MCF 10A (cell line): ENCODE results near the gene ANKRA2. TPM values are rescaled to one million over a fixed set of nuclear protein-coding genes. Genes with fewer than 3 reads are reported as not detected.

Experiments used
- BruUV-seq: library from RNA; stranded (reverse); fragments of 400-500 nt; replicated peaks from 2 replicates; lab custom pipeline; 2021; lab: Mats Ljungman, UMichigan
- CTCF ChIA-PET: fragments of 300-600 bp; sonication (Branson Sonifier 250); formaldehyde crosslinking; extraction: SDS; loops from one replicate; lab custom pipeline; 2021; ENCODE audit warnings: antibody characterized with exemption, inconsistent platforms; lab: Yijun Ruan, JAX
- POLR2A ChIA-PET: fragments of 300-600, 350-650 bp; sonication (Branson Sonifier 250); formaldehyde crosslinking; extraction: SDS; loops from one replicate; lab custom pipeline; 2020; ENCODE audit warnings: antibody characterized with exemption, inconsistent platforms; lab: Yijun Ruan, JAX
- DNase-seq: peaks from one replicate; pipeline ENCODE4 v3.0.0-alpha.2; 2018; ENCODE audit not compliant: unreplicated experiment
- H3K27ac Mint-ChIP-seq: one replicate; pipeline ENCODE4 v1.8.0; 2022; ENCODE audit warnings: mild to moderate bottlenecking, low read depth, mixed read lengths; ENCODE audit not compliant: unreplicated experiment
- H3K27me3 Mint-ChIP-seq: one replicate; pipeline ENCODE4 v1.8.0; 2022; ENCODE audit warnings: mixed read lengths; ENCODE audit not compliant: insufficient read depth, unreplicated experiment
- H3K36me3 Mint-ChIP-seq: one replicate; pipeline ENCODE4 v1.8.0; 2022; ENCODE audit warnings: mild to moderate bottlenecking, moderate library complexity, mixed read lengths; ENCODE audit not compliant: insufficient read depth, unreplicated experiment
- H3K4me1 Mint-ChIP-seq: one replicate; pipeline ENCODE4 v1.8.0; 2022; ENCODE audit warnings: mixed read lengths; ENCODE audit not compliant: insufficient read depth, unreplicated experiment
- H3K4me3 Mint-ChIP-seq: one replicate; pipeline ENCODE4 v1.8.0; 2022; ENCODE audit warnings: mild to moderate bottlenecking, moderate library complexity, mixed read lengths; ENCODE audit not compliant: unreplicated experiment
- H3K9me3 Mint-ChIP-seq: one replicate; pipeline ENCODE4 v1.8.0; 2022; ENCODE audit warnings: mixed read lengths; ENCODE audit not compliant: unreplicated experiment
- intact Hi-C: fragments of 100-400 bp; cut with micrococcal nuclease; formaldehyde crosslinking; loops from 2 replicates; pipeline ENCODE4 v1.14.1; 2022
- total RNA-seq: library from RNA; stranded (reverse); gene quantifications from 2 replicates; pipeline ENCODE4 v1.2.3, GENCODE V29; 2022
- TF ChIP-seq, protein P1 (sequence below): fragments of 200-600 bp; IDR thresholded peaks from one replicate; pipeline ENCODE4 v1.8.0; 2022; ENCODE audit warnings: antibody characterized with exemption, mild to moderate bottlenecking; ENCODE audit not compliant: unreplicated experiment

ANKRA2 gene
- total RNA-seq, 1 experiment from 2014 or later, result 19.3 TPM

DNA sequence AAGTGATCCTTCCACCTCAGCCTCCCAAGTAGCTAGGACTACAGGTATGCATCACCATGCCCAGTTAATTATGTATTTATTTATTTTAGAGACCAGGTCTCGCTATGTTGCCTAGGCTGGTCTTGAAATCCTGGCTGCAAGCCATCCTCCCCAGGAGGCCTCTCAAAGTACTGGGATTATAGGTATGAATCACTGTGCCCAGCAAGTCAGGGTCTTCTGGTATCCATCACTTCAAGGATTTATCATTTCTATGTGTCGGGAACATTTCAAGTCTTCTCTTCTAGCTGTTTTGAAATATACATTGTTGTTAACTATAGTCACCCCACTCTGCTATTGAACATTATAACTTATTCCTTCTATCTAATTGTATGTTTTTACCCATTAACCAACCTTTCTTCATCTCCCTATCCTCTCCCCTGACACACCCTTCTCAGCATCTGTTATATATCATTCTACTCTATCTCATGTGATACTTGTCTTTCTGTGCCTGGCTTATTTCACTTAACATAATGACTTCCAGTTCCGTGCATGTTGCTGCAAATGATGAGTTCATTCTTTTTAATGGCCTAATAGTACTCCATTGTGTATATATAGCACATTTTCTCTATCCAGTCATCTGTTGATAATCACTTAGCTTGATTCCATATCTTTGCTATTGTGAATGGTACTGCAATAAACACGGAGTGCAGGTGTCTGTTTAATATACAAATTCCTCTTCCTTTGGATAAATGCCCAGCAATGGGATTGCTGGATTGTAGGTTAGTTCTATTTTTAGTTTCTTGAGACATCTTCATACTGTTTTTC lies 26.5 kb upstream of the ANKRA2 start:
- no peaks in the 10 kb centered on the region for H3K27me3 Mint-ChIP-seq
- no peaks in the 10 kb centered on the region for H3K9me3 Mint-ChIP-seq
- DNase-seq, result peak; percentile 65
- peak overlapping the region; percentile 1 for H3K27ac Mint-ChIP-seq
- no TSS peak for BruUV-seq
- TF ChIP-seq, protein P1, sequence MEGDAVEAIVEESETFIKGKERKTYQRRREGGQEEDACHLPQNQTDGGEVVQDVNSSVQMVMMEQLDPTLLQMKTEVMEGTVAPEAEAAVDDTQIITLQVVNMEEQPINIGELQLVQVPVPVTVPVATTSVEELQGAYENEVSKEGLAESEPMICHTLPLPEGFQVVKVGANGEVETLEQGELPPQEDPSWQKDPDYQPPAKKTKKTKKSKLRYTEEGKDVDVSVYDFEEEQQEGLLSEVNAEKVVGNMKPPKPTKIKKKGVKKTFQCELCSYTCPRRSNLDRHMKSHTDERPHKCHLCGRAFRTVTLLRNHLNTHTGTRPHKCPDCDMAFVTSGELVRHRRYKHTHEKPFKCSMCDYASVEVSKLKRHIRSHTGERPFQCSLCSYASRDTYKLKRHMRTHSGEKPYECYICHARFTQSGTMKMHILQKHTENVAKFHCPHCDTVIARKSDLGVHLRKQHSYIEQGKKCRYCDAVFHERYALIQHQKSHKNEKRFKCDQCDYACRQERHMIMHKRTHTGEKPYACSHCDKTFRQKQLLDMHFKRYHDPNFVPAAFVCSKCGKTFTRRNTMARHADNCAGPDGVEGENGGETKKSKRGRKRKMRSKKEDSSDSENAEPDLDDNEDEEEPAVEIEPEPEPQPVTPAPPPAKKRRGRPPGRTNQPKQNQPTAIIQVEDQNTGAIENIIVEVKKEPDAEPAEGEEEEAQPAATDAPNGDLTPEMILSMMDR, result no peak
- H3K4me1 Mint-ChIP-seq, result peaks cover 14% of the 10 kb centered on the region
- no peaks in the 10 kb centered on the region for H3K36me3 Mint-ChIP-seq
- intact Hi-C loops, result loop anchor here (1.0 to 10.0 kb wide), 5 partner anchors 101 to 1056 kb away; no protein-coding TSS in a partner anchor
- no peak overlapping the region for H3K4me3 Mint-ChIP-seq
- ChIA-PET CTCF (interaction anchor here (0.5 to 10.3 kb wide), 38 partner anchors 8 to 1649 kb away, joined by 3 to 298 read pairs (median 4); no protein-coding TSS in a partner anchor), POLR2A (interaction anchor here (0.7 to 2.9 kb wide), 11 partner anchors 12 to 221 kb away, joined by 3 to 21 read pairs (median 4); partner anchors contain the start of gene ARHGEF28)

DNA sequence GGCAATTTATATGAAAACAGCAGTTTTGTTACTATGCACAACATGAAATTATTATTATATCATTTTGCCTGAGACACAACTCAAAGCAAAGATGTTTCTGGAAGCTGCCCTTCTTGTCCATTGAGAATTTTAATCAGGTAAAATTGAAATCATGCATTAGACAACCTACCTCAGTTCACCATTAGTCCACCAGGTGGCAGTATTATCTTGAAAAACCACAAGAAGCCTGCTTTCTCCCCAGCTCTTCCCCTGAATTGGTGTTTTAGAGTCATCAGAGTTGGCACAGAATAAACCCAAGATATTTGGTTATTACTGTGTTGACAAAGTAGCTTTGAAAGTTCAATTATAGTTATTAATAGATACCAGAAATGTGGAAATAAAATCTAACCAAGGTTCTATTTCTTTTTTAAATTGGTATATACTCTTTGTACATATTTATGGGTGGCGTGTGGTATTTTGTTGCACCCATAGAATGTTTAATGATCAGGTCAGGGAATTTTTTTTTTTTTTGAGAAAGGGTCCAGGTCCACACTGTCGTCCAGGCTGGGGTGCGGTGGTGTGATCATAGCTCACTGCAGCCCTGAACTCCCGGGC lies 25.8 kb upstream of the ANKRA2 start:
- Mint-ChIP-seq H3K4me3 (no peak overlapping the region), H3K9me3 (no peaks in the 10 kb centered on the region), H3K36me3 (peaks cover 4% of the 10 kb centered on the region), H3K27me3 (no peaks in the 10 kb centered on the region), H3K27ac (no peak overlapping the region), H3K4me1 (peaks cover 14% of the 10 kb centered on the region)
- peak; percentile 84 for DNase-seq
- TF ChIP-seq, protein P1, result peak; percentile 64
- intact Hi-C loops, result loop anchor here (1.0 to 10.0 kb wide), 5 partner anchors 102 to 1057 kb away; no protein-coding TSS in a partner anchor
- ChIA-PET POLR2A (interaction anchor here (0.6 to 2.9 kb wide), 13 partner anchors 13 to 1511 kb away, joined by 3 to 21 read pairs (median 4); partner anchors contain the start of gene ARHGEF28), CTCF (interaction anchor here (0.5 to 10.3 kb wide), 49 partner anchors 8 to 1058 kb away, joined by 3 to 298 read pairs (median 4); no protein-coding TSS in a partner anchor)
- BruUV-seq, result no TSS peak

DNA sequence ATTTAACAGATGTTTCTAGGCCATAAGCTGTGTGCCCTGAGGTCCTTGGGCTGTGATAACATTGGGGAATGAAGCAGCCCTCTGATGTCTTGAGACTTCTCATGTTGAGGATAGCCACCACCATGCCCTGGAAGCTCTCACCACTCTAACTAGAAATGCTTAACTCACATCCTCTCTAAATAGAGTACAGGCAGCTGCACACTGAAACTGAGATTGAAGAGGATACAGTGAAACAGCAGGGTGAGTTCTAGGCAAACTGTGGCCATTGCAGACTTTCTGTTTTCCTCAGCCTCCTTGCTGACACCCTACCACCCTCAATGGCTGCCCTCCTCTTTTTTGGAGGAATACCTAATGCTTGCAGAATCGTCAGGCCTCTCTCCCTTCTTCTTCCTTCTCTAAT lies 22.5 kb upstream of the ANKRA2 start:
- no peak for DNase-seq
- H3K27me3 Mint-ChIP-seq, result no peaks in the 10 kb centered on the region
- H3K9me3 Mint-ChIP-seq, result no peaks in the 10 kb centered on the region
- no peak overlapping the region for H3K27ac Mint-ChIP-seq
- intact Hi-C loops, result no loop called here
- CTCF ChIA-PET, result interaction anchor here (1.0 to 10.3 kb wide), 3 partner anchors 9 to 204 kb away, joined by 3 to 298 read pairs (median 4); no protein-coding TSS in a partner anchor
- no TSS peak for BruUV-seq
- no peak overlapping the region for H3K4me3 Mint-ChIP-seq
- POLR2A ChIA-PET, result interaction anchor here (0.6 to 1.7 kb wide), 3 partner anchors 86 to 206 kb away, joined by 3 to 5 read pairs (median 3); no protein-coding TSS in a partner anchor
- H3K36me3 Mint-ChIP-seq, result peaks cover 6% of the 10 kb centered on the region
- H3K4me1 Mint-ChIP-seq, result peaks cover 12% of the 10 kb centered on the region
- TF ChIP-seq, protein P1, result no peak
